T-helper 2 cell treated with Interferon-gamma antibody and Interleukin-4, amounts not matched to agents 100 ng/mL and 5 ng/mL, for 36 hours (primary cell): ENCODE measurements around the gene AP1M1. TPM values are rescaled to one million over a fixed set of nuclear protein-coding genes. Genes with fewer than 3 reads are reported as not detected.

Experiments used
- intact Hi-C: fragments of 100-400 bp; cut with micrococcal nuclease; formaldehyde crosslinking; loops from one replicate; pipeline ENCODE4 v1.15.1; 2023
- total RNA-seq: library from RNA; stranded (reverse); gene quantifications from 2 replicates; pipeline ENCODE4 v1.2.3, GENCODE V29; 2022

The AP1M1 gene
- total RNA-seq, 1 donor from 2014 or later: 152 TPM

GRCh38 chr19:16207063-16207462 lies 9.4 kb downstream of the AP1M1 start:
- intact Hi-C loops: no loop called here

- intact Hi-C loops: no loop called here
These were observed 9.8 kb downstream of the AP1M1 start for GRCh38 chr19:16207490-16208025.

- intact Hi-C loops: no loop called here
These were observed 10.5 kb downstream of the AP1M1 start for GRCh38 chr19:16208064-16208759.

- intact Hi-C loops: no loop called here
These were observed 11.3 kb downstream of the AP1M1 start for GRCh38 chr19:16208847-16209665.

- intact Hi-C loops: no loop called here
These were observed 12.5 kb downstream of the AP1M1 start for GRCh38 chr19:16210168-16210567.

- intact Hi-C loops: no loop called here
These were observed 15.4 kb downstream of the AP1M1 start for GRCh38 chr19:16213076-16213475.

- intact Hi-C loops: no loop called here
These were observed 19.3 kb downstream of the AP1M1 start for GRCh38 chr19:16216744-16217670.

GRCh38 chr19:16217716-16218451 lies 20.2 kb downstream of the AP1M1 start:
- intact Hi-C loops: no loop called here

GRCh38 chr19:16218851-16219250 lies 21.1 kb downstream of the AP1M1 start:
- intact Hi-C loops: no loop called here

GRCh38 chr19:16222806-16223205 lies 25.1 kb downstream of the AP1M1 start:
- intact Hi-C loops: no loop called here

GRCh38 chr19:16223746-16224145 lies 26.0 kb downstream of the AP1M1 start:
- intact Hi-C loops: no loop called here

GRCh38 chr19:16224293-16225045 lies 26.8 kb downstream of the AP1M1 start:
- intact Hi-C loops: no loop called here

- intact Hi-C loops: no loop called here
These were observed 27.8 kb downstream of the AP1M1 start for GRCh38 chr19:16225279-16226183.

GRCh38 chr19:16226184-16226591 lies 28.5 kb downstream of the AP1M1 start:
- intact Hi-C loops: no loop called here

- intact Hi-C loops: no loop called here
These were observed 29.4 kb downstream of the AP1M1 start for GRCh38 chr19:16226878-16227836.

- intact Hi-C loops: no loop called here
These were observed 30.3 kb downstream of the AP1M1 start for GRCh38 chr19:16227837-16228636.
